PC-3 (cell line): ENCODE data around the gene TTC29. TPM values are rescaled to one million over a fixed set of nuclear protein-coding genes. Genes with fewer than 3 reads are reported as not detected.

Source experiments
- ATAC-seq: fragments of 200-7000 bp; cut with Tn5 transposase; 2 replicates; pipeline ENCODE4 v1.9.1; 2020; ENCODE audit warnings: mild to moderate bottlenecking, moderate library complexity
- Bru-seq: library from RNA; stranded (reverse); fragments of 400-500 nt; gene quantifications from one replicate; lab custom pipeline; 2021; lab: Mats Ljungman, UMichigan
- BruChase-seq, 2 experiments: library from RNA; stranded (reverse); fragments of 400-500 nt; gene quantifications; one replicate each; lab custom pipeline; 2021; lab: Mats Ljungman, UMichigan
- BruUV-seq: library from RNA; stranded (reverse); fragments of 400-500 nt; replicated peaks from 2 replicates; lab custom pipeline; 2021; lab: Mats Ljungman, UMichigan
- CTCF ChIA-PET: fragments of 300-600 bp; sonication (Branson Sonifier 250); formaldehyde crosslinking; loops from one replicate; lab custom pipeline; 2022; ENCODE audit warnings: antibody characterized with exemption; lab: Charles Lee
- POLR2A ChIA-PET: fragments of 300-600 bp; sonication (Branson Sonifier 250); formaldehyde crosslinking; loops from one replicate; lab custom pipeline; 2022; ENCODE audit warnings: antibody characterized with exemption; ENCODE audit not compliant: unreplicated experiment; lab: Charles Lee
- DNase-seq: peaks from one replicate; pipeline ENCODE4 v3.0.0-alpha.2; 2015
- H2AFZ ChIP-seq: fragments of 300-600 bp; sonication (generic); 2 replicates; pipeline ENCODE4 v1.6.0; 2016; ENCODE audit warnings: antibody characterized with exemption, low read length
- H3F3A ChIP-seq: fragments of 300-600 bp; sonication (generic); one replicate; pipeline ENCODE4 v1.6.0; 2017; ENCODE audit warnings: antibody characterized with exemption, low read length, control low read depth, mild to moderate bottlenecking; ENCODE audit not compliant: unreplicated experiment
- H3K27ac ChIP-seq: fragments of 300-600 bp; sonication (generic); 2 replicates; pipeline ENCODE4 v1.5.1; 2016; ENCODE audit warnings: mild to moderate bottlenecking, low read length
- H3K27me3 ChIP-seq: fragments of 300-600 bp; sonication (generic); 2 replicates; pipeline ENCODE4 v1.6.1; 2016; ENCODE audit warnings: low read length, mixed read lengths
- H3K36me3 ChIP-seq: fragments of 300-600 bp; sonication (generic); 2 replicates; pipeline ENCODE4 v1.6.1; 2016; ENCODE audit warnings: low read depth, mixed run types, low read length, mixed read lengths
- H3K4me1 ChIP-seq: fragments of 300-600 bp; sonication (generic); 2 replicates; pipeline ENCODE4 v1.5.1; 2016; ENCODE audit warnings: low read length; ENCODE audit not compliant: insufficient read depth
- H3K4me2 ChIP-seq: fragments of 300-600 bp; sonication (generic); 2 replicates; pipeline ENCODE4 v1.6.0; 2016; ENCODE audit warnings: low read length
- H3K4me3 ChIP-seq: fragments of 300-600 bp; sonication (generic); 2 replicates; pipeline ENCODE4 v1.5.1; 2016; ENCODE audit warnings: mild to moderate bottlenecking, low read length, mixed read lengths
- H3K79me2 ChIP-seq: fragments of 300-600 bp; sonication (generic); 2 replicates; pipeline ENCODE4 v1.6.1; 2017; ENCODE audit warnings: low read length, mixed read lengths
- H3K9ac ChIP-seq: fragments of 300-600 bp; sonication (generic); 2 replicates; pipeline ENCODE4 v1.6.0; 2016; ENCODE audit warnings: mild to moderate bottlenecking, low read length
- H3K9me2 ChIP-seq: fragments of 300-600 bp; sonication (generic); replicated peaks from 2 replicates; pipeline ENCODE4 v1.6.1; 2016; ENCODE audit warnings: mixed run types, low read length, mixed read lengths
- H3K9me3 ChIP-seq: fragments of 300-600 bp; sonication (generic); 2 replicates; pipeline ENCODE4 v1.6.1; 2016; ENCODE audit warnings: low read length, mixed read lengths
- H4K20me1 ChIP-seq: fragments of 300-600 bp; sonication (generic); 2 replicates; pipeline ENCODE4 v1.6.1; 2016; ENCODE audit warnings: low read length, mixed read lengths
- CTCF ChIP-seq: fragments of 300-600 bp; sonication (generic); conservative IDR thresholded peaks from 2 replicates; pipeline ENCODE4 v1.5.1; 2017; ENCODE audit warnings: antibody characterized with exemption, low read depth, mild to moderate bottlenecking, low read length
- EZH2 ChIP-seq: fragments of 300-600 bp; sonication (generic); IDR thresholded peaks from one replicate; pipeline ENCODE4 v1.6.1; 2017; ENCODE audit warnings: antibody characterized with exemption, mild to moderate bottlenecking, low read length; ENCODE audit not compliant: unreplicated experiment
- EZH2phosphoT487 ChIP-seq: fragments of 300-600 bp; sonication (generic); IDR thresholded peaks from 2 replicates; pipeline ENCODE4 v1.6.1; 2018; ENCODE audit warnings: mild to moderate bottlenecking, antibody characterized with exemption, low read length, borderline replicate concordance
- intact Hi-C: fragments of 100-400 bp; cut with micrococcal nuclease; formaldehyde crosslinking; loops from 2 replicates; pipeline ENCODE4 v1.9.0; 2023
- long read RNA-seq: library from polyadenylated mRNA; unstranded; transcript quantifications from one replicate; pipeline ENCODE4 v2.0.0, GENCODE V29; 2021; ENCODE audit not compliant: unreplicated experiment
- total RNA-seq: library from RNA; depleted of rRNA; stranded (reverse); fragments of >200 nt; gene quantifications from 2 replicates; pipeline ENCODE4 v1.2.3, GENCODE V29; 2014; rRNA removed

Gene TTC29
- total RNA-seq = not detected in 2 replicates
- Bru-seq, nascent RNA = percentile 1 among the genes with signal in this experiment
- percentile 0 among the genes with signal in this experiment for BruChase-seq, experiment 1, labeled RNA remaining after a 6-hour chase
- BruChase-seq, experiment 2, labeled RNA remaining after a 2-hour chase = percentile 1 among the genes with signal in this experiment
- long read RNA-seq = 0 reads

- Histone ChIP-seq H3K9me2 (no peaks in the 10 kb centered on the region), H3K9ac (no peak within 1 kb of the TSS), H3K79me2 (no peaks in the 10 kb centered on the region), H3K4me1 (peaks cover 5% of the 10 kb centered on the region; the same call in 1 of the 2 replicates), H3K27ac (no peak within 1 kb of the TSS), H2AFZ (peak within 1 kb of the TSS; percentile 94), H3K36me3 (no peaks in the 10 kb centered on the region), H3K27me3 (peaks cover 44% of the 10 kb centered on the region), H3F3A (no peaks in the 10 kb centered on the region), H3K9me3 (no peaks in the 10 kb centered on the region), H3K4me2 (peak within 1 kb of the TSS; percentile 97), H3K4me3 (peak within 1 kb of the TSS; percentile 69), H4K20me1 (no peaks in the 10 kb centered on the region)
- BruUV-seq = no TSS peak
- DNase-seq (peak; percentile 78), ATAC-seq (peak; percentile 100)
- ChIA-PET POLR2A (interaction anchor here (0.6 kb wide), 1 partner anchor 150 kb away, joined by 3 read pairs; no protein-coding TSS in a partner anchor), CTCF (no interaction called here)
- TF ChIP-seq EZH2 (no peak), EZH2phosphoT487 (no peak), CTCF (no peak)
- intact Hi-C loops = no loop called here
Observed at GRCh38 chr4:146945556-146946374, at the start of gene TTC29. TSS of gene TTC29 (minus strand) at chr4:146945864. CDS start at chr4:146939895, 5,969 bp downstream.

- no peak overlapping the region for H3K27ac ChIP-seq
- no peaks in the 10 kb centered on the region for H3K9me2 ChIP-seq
- no peaks in the 10 kb centered on the region for H3K36me3 ChIP-seq
- TF ChIP-seq EZH2phosphoT487 (no peak), EZH2 (no peak), CTCF (no peak)
- ChIA-PET CTCF (no interaction called here), POLR2A (no interaction called here)
- H3K79me2 ChIP-seq = no peaks in the 10 kb centered on the region
- BruUV-seq = no TSS peak
- H3K4me1 ChIP-seq = no peaks in the 10 kb centered on the region
- ATAC-seq (no peak), DNase-seq (no peak)
- no peak overlapping the region for H3K9ac ChIP-seq
- H3F3A ChIP-seq = no peaks in the 10 kb centered on the region
- no peaks in the 10 kb centered on the region for H4K20me1 ChIP-seq
- no peaks in the 10 kb centered on the region for H3K9me3 ChIP-seq
- H3K27me3 ChIP-seq = no peaks in the 10 kb centered on the region
- H3K4me3 ChIP-seq = no peak overlapping the region
- intact Hi-C loops = no loop called here
- no peak overlapping the region for H2AFZ ChIP-seq
- H3K4me2 ChIP-seq = no peak overlapping the region
Observed at GRCh38 chr4:146981651-146982050, 36.0 kb upstream of the TTC29 start.
